Activated CD4-positive, alpha-beta memory T cell treated with anti-CD3 and anti-CD28 coated beads, Interleukin-2, amount 10 ng/mL, durations not matched to agents 7 days and 5 days (primary cell): Measurements from ENCODE around the gene TAF12. TPM values are rescaled to one million over a fixed set of nuclear protein-coding genes. Genes with fewer than 3 reads are reported as not detected.

Experiments
- total RNA-seq, 2 experiments: library from RNA; stranded (reverse); gene quantifications; one replicate each; pipeline ENCODE4 v1.2.3, GENCODE V29; 2021

Gene TAF12
- total RNA-seq, 2 experiments from 2014 or later: 33.8 to 34.0 TPM

Other genes starting within 250 kb of the TAF12 start
- 10 to 100 TPM; 47.6 to 50.7 TPM for gene RCC1, start 137.0 kb downstream of the TAF12 start, total RNA-seq
- gene TRNAU1AP, start 90.0 kb downstream of the TAF12 start, total RNA-seq: 10 to 100 TPM; 56.9 to 58.9 TPM
- gene RAB42, start 50.8 kb downstream of the TAF12 start, total RNA-seq: not detected
- gene RNU11, start 5.5 kb upstream of the TAF12 start, total RNA-seq: not detected
- 10 to 100 TPM; 27.7 to 28.7 TPM for gene GMEB1, start 25.7 kb upstream of the TAF12 start, total RNA-seq
- 10 to 100 TPM; 69.9 to 70.9 TPM for gene YTHDF2, start 93.9 kb upstream of the TAF12 start, total RNA-seq
- not detected for gene OPRD1, start 169.1 kb upstream of the TAF12 start, total RNA-seq